Mammary epithelial cell (primary cell): ENCODE data around the gene PNPO.

ENCODE experiments used
- CTCF ChIP-seq, 2 donors: IDR thresholded peaks in 1 of 2; conservative IDR thresholded peaks in 1 of 2; 2 replicates each; pipeline ENCODE4 v1.5.1; 2011 to 2012; ENCODE audit warnings: inconsistent platforms in 2 of 2, low read length in 2 of 2, mild to moderate bottlenecking in 2 of 2, control low read depth in 1 of 2, low read depth in 1 of 2; ENCODE audit not compliant: insufficient read depth in 1 of 2; ENCODE audit errors: extremely low read depth in 1 of 2
- EZH2 ChIP-seq: IDR thresholded peaks from 2 replicates; pipeline ENCODE4 v1.6.1; 2012; ENCODE audit warnings: low read length, inconsistent platforms, borderline replicate concordance

- no peak for TF ChIP-seq CTCF (conservative IDR thresholded peaks at IDR 0.05 in 1 of 2, IDR thresholded peaks at IDR 0.05 in 1 of 2; ENCODE audit: extremely low read depth in 1 of 2, insufficient read depth in 1 of 2, low read depth in 1 of 2, low read length in 2 of 2)
- TF ChIP-seq EZH2 = no peak
Measured at GRCh38 chr17:47990962-47991731, 49.8 kb downstream of the PNPO start.
